ENCODE data around the gene G6PC2.
"Not testable (repeated sequence)": the region's sequence is repeated elsewhere in the genome, so short reads cannot be mapped to it uniquely, and the experiment has no call there.

DNA sequence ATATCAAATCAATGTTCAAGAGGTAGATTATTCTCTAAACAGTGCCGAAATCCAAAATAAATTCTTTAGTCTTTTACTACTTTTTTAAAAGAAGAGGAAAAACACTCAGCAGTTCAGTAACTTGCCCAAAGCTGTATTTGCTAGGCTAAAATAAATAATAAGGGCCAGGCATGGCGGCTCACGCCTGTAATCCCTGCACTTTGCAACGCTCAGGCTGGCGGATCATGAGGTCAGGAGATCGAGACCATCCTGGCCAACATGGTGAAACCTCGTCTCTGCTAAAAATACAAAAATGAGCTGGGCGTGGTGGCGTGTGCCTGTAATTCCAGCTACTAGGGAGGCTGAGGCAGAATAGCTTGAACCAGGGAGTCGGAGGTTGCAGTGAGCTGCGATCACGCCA, 18.9 kb upstream of the G6PC2 start:
- TF ChIP-seq EZH2 (IDR thresholded peaks at IDR 0.05; ENCODE audit: borderline replicate concordance, low read depth, low read length, poor library complexity, severe bottlenecking) = not testable (repeated sequence)
- TF ChIP-seq, protein P1, sequence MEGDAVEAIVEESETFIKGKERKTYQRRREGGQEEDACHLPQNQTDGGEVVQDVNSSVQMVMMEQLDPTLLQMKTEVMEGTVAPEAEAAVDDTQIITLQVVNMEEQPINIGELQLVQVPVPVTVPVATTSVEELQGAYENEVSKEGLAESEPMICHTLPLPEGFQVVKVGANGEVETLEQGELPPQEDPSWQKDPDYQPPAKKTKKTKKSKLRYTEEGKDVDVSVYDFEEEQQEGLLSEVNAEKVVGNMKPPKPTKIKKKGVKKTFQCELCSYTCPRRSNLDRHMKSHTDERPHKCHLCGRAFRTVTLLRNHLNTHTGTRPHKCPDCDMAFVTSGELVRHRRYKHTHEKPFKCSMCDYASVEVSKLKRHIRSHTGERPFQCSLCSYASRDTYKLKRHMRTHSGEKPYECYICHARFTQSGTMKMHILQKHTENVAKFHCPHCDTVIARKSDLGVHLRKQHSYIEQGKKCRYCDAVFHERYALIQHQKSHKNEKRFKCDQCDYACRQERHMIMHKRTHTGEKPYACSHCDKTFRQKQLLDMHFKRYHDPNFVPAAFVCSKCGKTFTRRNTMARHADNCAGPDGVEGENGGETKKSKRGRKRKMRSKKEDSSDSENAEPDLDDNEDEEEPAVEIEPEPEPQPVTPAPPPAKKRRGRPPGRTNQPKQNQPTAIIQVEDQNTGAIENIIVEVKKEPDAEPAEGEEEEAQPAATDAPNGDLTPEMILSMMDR (conservative IDR thresholded peaks at IDR 0.05; ENCODE audit: low read depth, low read length) = not testable (repeated sequence)
